Mammary epithelial cell (primary cell): ENCODE measurements around the gene KCNN3.

Source experiments
- EZH2 ChIP-seq: IDR thresholded peaks from 2 replicates; pipeline ENCODE4 v1.6.1; 2012; ENCODE audit warnings: low read length, inconsistent platforms, borderline replicate concordance
- TF ChIP-seq, protein P1 (sequence below), 2 donors: IDR thresholded peaks in 1 of 2; conservative IDR thresholded peaks in 1 of 2; 2 replicates each; pipeline ENCODE4 v1.5.1; 2011 to 2012; ENCODE audit warnings: inconsistent platforms in 2 of 2, low read length in 2 of 2, mild to moderate bottlenecking in 2 of 2, control low read depth in 1 of 2, low read depth in 1 of 2; ENCODE audit not compliant: insufficient read depth in 1 of 2; ENCODE audit errors: extremely low read depth in 1 of 2

- TF ChIP-seq, protein P1, sequence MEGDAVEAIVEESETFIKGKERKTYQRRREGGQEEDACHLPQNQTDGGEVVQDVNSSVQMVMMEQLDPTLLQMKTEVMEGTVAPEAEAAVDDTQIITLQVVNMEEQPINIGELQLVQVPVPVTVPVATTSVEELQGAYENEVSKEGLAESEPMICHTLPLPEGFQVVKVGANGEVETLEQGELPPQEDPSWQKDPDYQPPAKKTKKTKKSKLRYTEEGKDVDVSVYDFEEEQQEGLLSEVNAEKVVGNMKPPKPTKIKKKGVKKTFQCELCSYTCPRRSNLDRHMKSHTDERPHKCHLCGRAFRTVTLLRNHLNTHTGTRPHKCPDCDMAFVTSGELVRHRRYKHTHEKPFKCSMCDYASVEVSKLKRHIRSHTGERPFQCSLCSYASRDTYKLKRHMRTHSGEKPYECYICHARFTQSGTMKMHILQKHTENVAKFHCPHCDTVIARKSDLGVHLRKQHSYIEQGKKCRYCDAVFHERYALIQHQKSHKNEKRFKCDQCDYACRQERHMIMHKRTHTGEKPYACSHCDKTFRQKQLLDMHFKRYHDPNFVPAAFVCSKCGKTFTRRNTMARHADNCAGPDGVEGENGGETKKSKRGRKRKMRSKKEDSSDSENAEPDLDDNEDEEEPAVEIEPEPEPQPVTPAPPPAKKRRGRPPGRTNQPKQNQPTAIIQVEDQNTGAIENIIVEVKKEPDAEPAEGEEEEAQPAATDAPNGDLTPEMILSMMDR (conservative IDR thresholded peaks at IDR 0.05 in 1 of 2, IDR thresholded peaks at IDR 0.05 in 1 of 2; ENCODE audit: extremely low read depth in 1 of 2, insufficient read depth in 1 of 2, low read depth in 1 of 2, low read length in 2 of 2), result no peak
- no peak for TF ChIP-seq EZH2
Measured at GRCh38 chr1:154801234-154802011, 68.7 kb downstream of the KCNN3 start.
